Activated naive CD4-positive, alpha-beta T cell (primary cell): ENCODE results near the gene KIF5B.
A peak's percentile ranks its signal among the peaks of the same experiment; 100 is the strongest.
"Not testable (repeated sequence)": the region's sequence is repeated elsewhere in the genome, so short reads cannot be mapped to it uniquely, and the experiment has no call there.

Experiments used
- DNase-seq, 4 experiments: peaks; one replicate each; lab custom pipeline; 2025; lab: John Stamatoyannopoulos, UW

Gene KIF5B

DNA sequence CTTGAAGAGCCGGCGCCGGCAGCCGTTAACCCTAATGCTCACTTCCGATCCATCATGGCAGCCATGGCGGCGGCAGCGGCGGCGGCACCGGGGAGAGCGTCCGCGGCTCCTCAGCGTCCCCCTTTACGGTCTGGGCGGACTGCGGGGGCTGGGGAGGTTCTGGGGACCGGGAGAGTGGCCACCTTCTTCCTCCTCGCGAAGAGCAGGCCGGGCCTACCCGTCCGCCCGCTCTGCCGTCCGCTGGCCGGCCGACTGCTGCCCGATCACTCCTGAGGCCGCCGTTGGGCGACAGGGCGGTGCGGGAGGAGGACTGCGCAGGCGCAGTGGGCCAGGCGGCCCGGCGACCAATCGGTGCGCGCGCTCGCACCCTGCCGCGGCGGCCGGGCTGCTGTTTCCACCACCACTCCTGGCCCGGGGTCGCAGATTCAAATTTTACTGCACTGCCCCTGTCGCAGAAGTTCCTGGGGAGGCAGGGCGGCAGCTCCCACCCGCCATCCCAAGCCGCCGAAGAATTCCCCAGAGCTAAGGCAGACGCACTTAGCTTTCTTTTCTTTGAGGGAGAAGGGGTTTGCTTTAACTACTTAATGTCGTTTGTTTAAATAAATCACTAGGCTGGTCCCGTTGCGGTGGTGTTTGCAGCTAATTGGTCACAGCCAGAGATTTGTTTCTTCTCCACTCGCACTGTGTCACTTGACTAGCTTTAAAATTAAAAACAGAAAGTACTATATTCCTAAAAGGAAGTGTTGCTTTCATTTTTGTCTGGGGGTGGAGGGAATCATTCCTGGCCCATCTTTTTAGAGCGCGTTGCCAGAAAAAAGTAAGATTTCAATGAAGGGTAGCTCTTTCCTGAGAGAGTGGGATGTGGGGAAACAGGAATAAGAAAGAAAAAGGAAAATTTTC, at the start of gene KIF5B:
TSS of gene KIF5B (minus strand) at position 290 of the 900 bp plus-strand sequence. CDS start 452 bp downstream, outside the sequence.
- DNase-seq, result peak; percentile 63 to 81 (median 74)

DNA sequence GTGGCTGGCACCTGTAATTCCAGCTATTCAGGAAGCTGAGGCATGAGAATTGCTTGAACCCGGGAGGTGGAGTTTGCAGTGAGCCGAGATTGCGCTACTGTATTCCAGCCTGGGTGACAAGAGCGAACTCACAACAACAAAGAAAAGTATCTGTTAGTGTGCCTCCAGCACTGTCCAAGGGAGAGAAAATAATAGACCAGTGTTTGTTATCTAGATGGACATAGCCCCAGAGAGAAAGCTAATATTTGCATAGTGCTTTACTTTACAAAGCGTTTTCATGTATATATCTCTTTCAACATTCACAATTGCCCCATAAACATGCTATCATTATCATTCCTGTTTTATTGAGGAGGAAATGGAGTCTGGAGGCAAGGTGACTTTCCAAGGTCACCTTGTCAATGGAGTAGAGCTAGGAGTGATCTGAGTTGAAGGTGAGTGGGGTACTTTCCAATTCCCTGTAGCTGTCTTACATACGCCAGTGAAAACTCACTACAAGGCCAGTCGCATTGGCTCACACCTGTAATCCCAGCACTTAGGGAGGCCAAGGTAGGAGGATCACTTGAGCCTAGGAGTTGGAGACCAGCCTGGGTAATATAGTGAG, 49.7 kb upstream of the KIF5B start:
- DNase-seq, result no peak

DNA sequence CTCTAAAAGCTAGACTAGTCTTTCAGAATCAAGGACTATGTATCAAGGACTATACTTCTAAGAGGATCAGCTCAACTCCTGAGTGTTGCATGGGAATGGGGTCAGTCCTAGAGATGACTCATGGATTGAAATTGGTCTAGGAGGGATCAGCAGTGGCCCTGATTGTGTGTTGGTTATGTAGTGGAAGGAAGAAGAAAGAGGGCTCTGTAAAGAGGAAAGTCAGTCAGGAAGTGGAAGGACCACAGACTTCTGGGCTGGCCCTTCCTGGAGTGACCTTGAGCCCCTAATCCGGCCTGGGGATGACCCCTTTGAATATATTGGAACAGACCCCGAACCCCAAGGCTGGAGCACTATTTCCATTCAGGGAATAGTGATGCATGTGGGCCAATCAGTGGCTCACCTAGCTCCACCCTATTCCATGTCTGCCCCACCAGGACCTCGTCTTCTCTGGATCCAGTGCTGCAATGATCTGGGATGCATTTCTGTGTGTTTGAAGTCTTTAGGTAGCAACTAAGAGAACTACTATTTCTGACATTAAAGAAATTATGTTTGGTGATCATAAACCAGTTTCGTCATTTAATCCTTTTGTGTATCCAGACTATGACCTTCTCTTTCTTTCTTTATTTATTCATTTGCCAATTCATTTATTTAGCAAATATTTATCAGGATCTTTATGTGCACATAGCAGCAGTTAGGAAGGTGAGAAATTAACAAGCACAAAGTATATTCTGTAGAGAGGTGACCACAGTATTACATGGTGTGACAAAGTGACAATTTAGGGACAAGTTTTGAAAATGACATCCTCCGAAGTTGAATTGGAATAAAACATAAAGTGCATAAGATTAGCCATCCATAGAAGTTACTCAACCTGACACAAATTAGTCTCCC, 48.6 kb upstream of the KIF5B start:
- DNase-seq, result no peak

DNA sequence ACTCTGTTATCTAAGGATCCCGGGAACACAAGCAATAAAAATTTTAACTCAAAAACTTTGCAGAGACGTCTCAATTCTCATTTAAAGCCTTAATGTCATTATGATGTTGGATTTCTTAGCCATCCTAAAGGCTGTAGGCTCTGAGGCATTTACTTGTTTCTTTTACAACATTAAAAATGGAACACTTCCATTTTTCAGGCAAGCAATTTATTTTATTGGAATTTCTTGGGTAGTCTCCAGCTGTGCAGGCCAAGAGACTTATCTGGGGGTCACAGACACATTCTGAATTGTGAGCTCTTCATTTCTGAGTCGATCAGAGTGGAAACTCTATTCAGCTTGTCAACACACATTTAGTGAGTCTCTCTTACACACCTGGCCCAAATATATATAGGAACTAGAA, 48.0 kb upstream of the KIF5B start:
- DNase-seq, result no peak

DNA sequence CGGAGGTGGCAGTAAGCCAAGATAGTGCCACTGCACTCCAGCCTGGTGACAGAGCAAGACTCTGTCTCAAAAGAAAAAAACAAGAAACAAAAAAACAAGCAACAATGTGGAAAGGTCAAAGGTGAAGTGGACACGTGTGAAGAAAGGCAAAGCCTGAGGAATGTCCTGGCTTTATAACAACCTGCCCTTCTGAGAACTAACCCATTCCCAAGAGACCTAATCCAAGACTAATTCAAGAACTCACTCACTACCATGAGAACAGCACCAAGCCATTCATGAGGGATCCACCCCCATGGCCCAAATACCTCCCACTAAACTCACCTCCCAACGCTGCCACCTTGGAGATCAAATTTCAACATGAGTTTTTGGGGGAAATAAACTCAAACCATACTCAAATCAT, 47.5 kb upstream of the KIF5B start:
- DNase-seq, result no peak

DNA sequence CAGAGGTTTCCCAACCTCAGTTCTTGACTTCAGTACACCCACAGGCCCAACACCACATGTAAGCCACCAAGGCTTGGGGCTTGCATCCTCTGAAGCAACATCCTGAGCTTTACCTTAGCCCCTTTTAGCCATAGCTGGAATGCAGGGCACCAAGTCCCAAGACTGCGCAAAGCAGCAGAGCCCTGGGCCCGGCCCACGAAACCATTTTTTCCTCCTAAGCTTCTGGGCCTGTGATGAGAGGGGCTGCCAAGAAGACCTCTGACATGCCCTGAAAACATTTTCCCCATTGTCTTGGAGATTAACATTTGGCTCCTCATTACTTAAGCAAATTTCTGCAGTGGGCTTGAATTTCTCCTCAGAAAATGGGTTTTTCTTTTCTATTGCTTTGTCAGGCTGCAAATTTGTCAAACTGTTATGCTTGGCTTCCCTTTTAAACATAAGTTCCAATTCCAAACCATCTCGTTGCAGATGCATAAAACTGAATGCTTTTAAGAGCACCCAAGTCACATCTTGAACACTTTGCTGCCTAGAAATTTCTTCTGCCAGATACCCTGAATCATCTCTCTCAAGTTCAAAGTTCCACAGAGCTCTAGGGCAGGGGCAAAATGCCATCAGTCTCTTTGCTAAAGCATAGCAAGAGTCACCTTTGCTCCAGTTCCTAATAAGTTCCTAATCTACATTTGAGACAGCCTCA, 42.5 kb upstream of the KIF5B start:
- not testable (repeated sequence) for DNase-seq

DNA sequence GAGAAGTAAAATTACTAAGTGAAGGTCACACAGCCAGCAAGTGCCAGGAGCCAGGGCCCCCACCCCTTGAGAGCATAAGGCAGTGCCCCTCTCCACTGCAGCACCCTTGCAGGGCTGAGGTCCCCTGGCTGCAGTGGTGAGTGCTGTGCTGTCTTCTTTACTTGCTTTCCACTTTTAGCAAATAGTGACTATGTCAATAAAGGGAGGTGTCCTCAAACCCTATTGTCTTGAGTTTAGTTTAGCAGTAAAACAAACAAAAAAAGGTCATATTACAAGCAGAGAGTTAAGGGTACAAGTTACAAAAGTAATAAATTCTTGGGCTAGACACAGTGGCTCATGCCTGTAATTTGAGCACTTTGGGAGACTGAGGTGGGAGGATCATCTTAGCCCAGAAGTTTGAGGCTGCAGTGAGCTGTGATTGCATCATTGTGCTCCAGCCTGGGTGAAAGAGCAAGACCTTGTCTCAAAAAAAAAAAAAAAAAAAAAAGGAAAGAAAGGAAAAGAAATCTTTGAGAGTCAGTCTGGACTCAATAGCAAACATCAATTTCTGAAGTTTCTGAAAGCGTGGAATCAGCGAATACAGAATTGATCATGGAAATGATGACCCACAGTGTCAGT, 39.0 kb upstream of the KIF5B start:
- no peak for DNase-seq

DNA sequence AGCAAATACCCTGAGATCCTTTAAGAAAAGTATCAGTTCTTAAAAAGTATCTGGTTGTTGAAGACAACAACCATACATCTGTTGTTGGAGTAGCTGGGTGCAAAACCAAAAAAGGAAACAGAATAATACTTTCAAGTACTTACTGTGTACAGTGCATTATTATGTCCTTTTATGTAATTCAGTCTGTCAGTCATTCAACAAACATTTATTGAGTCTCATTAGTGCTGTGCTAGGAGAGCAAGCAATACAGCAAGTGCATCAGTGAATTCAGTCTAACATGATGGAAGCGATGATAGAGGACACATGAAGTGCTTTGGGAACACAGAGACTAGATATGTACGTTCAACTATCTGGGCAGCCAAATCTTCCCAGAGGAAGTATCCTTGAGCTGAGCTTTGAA, 37.4 kb upstream of the KIF5B start:
- no peak for DNase-seq

DNA sequence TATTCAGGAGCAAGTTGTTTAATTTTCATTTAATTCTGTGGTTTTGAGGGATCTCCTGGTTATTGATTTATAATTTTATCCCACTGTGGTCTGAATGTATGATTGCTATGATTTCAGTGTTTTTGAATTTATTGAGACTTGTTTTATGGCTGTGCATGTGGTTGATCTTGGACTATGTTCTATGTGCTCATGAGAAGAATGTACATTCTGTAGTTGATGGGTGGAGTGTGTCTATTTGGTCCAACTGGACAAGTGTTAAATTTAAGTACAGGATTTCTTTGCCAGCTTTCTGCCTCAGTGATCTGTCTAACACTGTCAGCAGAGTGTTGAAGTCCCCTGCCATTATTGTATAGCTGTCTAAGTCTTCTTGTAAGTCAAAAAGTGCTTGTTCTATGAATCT, 34.8 kb upstream of the KIF5B start:
- DNase-seq, result no peak

DNA sequence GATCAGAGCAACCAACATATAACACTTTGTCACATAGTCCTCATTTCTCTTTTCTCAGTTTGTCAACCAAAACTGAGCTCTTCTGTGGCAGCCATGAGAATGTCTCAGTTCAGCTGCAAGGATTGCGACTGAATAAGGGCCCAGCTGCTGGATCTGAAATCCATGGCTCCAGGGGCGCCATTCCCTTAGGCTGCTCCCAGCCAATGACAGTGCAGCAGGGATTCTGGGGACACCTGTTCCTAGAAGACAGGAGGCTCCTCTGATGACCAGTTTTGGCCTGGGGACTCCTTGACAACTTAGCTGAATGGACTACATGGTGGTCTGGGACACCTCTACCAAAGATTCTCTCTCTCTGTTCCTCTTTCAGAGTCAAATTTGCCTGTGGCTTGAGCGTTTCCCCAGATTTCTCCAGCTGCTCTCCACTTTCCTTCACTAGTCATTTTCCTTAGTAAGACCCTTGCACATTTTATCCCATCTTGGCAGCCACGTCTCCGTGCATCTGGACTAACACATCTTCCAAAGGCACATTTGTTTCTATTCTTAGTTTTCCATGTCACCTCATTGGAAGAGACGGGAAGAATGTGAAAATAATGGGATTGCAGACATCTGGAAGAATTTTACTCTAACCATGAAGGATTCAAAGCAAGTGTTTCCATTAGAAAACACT, 28.1 kb upstream of the KIF5B start:
- no peak for DNase-seq

DNA sequence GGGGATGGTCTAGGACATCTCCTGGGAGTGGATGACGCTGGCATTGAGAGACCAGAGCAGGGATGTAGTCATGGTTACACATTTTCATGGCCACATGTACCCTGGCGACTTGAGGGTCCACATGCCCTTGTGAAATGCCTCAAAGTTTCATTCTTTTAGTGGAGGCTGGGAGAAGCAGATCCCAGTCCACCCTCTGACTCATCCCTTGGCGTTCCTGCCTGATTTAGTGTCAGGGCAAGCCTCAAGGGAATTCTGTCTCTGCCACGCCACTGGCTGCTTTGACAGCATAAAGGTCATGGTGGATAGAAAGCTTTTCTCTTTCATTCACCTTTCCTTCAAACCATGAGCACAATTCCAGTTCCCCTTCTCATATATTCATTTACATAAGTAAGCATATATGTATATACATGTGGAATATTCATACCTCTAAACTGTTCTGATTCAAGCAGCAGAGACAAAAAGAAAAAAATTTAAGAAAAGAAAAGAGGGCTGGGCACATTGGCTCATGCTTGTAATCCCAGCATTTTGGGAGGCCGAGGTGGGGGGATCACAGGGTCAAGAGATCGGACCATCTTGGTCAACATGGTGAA, 21.8 kb upstream of the KIF5B start:
- no peak for DNase-seq

DNA sequence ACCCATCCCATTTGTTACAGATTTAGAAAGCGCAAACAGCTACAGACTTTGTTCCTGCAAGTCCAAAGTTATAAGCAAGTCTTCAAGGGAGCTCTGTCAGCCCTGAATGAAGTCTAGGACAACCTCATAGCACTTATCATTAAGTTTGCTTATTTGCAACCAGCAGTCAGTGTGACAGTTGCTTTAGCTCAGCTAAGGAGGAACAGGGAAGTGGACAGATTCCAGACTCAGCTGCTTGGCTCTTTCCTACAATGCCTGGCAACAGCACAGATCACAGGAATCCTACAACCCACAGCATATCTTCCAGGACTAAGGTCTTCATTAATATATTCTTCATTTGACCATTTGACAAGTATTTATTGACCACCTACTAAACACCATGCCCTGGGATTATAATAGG, 17.4 kb upstream of the KIF5B start:
- DNase-seq, result no peak

DNA sequence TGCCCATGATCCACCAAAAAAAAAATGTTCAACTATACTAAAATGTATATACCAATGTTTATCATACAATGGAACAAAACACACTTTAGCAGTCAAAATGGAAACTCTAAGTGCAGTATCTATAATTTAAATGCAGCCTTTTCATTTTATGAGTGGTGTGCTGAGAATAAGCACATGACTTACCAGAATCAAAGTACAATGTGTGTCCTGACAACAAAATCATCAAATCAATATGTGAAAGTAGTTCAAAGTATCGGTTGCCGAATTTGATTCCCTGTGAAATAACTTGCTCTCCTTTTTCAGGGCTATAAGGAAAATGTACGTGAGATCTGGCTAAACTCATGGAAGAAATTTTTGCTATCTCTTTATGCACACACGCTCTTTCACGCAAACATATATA, 16.9 kb upstream of the KIF5B start:
- DNase-seq, result no peak

DNA sequence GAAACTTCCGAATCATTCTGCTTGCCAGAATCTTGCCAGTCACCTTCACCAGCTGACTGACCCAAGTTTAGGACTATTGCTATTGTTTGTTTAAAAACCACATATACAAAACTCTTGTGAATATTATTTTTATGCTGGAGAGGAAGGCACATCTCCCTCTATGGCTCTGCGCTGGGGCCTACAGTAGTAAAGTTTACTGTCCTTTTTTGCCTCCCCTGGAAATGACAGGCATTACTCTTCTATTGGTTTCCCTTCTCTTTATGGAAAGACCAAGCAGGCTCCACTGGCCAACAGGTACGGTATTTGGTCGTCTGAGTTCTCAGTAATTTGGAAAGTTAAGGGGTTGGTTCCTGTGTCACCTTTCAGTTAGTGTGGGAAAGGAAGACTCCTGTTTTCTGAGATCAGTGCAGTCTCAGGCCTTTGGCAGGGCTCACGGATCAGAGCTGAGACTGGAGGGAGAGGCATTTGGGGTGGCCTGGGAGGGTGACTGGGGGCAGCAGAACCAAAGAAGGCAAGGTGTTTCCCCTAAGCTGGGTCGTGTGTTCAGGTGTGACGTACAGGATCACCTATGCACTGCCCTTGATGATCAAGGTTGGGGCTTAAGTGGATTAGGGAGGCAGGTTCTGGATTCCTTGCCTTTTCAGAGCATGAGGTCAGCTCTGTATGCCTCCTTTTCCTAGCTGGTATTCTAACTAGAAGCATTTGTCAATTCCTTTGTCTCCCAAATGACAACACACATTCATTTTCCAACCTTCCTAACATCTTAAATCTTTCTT, 16.0 kb upstream of the KIF5B start:
- DNase-seq, result no peak

DNA sequence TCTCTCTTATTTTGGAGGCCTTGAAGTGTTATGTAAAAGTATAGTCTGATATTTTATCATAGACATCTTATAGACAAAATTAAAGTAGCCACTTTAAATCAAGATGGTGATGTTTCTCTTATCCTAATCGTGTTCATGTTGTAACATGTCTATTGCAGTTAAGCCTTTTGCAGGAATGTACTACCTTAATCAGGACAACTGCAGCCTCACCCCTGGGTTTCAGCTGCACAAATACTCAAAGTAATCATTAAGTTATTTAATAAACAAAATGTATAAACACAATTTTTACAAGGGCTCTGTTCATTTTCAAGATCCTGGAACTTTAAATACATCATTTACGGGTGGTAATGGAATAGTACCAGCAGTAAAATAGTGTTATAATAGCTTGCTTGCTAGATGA, 14.4 kb upstream of the KIF5B start:
- DNase-seq, result no peak

DNA sequence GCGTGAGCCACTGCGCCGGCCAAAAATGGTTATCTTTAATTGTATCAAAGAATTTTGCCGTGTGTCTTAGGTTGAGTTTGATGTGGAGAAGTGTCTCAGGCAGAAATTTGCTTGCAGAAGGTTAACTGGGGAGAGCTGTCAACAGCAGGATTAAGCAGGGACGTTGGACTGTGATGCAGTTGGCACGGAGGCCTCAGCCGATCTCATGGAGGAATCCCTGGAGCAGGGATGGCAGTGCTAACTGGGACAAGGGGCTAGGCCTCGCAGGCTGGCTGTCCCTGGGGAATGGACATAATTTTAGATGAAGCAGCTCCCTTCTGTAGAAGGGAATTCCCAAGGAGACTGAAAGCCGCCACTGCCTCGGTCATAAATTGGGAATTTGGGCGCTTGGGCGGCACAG, 12.3 kb upstream of the KIF5B start:
- no peak for DNase-seq

DNA sequence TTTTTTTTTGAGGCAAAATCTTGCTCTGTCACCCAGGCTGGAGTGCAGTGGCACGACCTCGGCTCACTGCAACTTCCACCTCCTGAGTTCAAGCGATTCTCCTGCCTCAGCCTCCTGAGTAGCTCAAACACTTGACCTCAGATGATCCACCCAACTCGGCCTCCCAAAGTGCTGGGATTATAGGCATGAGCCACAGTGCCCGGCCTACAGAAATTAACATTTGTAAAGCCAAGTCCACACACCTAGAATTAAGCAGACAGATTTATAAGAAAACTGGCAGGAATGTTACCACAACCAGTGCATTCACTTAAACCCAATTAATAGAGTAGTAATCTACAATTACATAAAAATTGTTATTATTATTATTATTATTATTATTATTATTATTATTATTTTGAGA, 11.7 kb upstream of the KIF5B start:
- not testable (repeated sequence) for DNase-seq

DNA sequence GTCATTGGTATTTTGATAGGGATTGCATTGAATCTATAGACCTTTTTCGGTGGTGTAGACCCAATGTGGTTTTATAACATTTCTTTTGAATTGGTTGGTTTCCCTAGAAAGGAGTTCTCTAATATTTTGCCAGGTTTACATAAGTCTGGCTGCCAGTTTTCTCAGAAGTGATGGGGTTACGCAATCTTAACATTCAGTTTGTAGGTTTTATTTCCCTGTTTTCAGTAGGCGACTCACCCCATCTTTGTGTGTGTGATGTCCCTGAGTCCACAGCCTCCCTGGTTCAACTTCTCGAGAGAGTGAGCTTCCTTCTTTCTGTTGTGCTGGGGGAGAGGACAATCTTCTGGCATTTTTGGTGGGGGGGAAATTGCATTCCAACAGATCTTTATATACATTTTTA, 9.6 kb upstream of the KIF5B start:
- DNase-seq, result no peak

DNA sequence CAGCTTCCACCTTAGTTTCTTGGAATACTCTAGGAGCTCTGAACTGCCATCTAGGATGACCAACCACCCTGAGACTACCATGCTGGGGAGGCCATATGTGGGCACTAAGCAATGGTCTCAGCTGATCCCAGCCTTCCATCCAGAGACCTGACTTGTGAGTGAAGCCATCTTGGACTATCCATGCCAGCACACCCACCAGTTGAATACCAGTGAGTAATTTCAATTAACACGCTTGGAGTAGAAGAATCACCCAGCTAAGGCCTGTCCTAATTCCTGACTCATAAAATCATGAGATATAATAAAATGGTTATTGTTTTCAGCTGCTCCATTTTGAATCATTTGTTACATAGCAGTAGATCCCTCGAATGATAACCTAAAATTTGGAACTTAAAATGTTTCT, 5.2 kb upstream of the KIF5B start:
- DNase-seq, result no peak

DNA sequence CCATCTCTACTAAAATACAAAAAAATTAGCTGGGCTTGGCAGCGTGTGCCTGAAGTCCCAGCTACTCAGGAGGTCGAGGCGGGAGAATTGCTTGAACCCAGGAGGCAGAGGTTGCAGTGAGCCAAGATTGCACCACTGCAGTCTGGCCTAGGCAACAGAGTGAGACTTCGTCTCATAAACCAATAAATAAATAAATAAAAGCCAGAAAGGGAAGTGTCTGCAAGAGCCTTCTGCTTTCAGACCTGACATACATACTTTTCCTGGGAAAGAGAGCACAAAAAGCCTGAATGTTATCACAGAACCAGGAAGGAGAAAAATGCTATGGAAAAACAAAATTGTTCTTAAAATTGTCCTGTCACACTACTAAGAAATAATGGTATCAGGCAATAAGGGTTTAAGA, 4.1 kb upstream of the KIF5B start:
- DNase-seq, result no peak
